Placental epithelial cell (primary cell): ENCODE data around the gene TSPOAP1. TPM values are rescaled to one million over a fixed set of nuclear protein-coding genes. Genes with fewer than 3 reads are reported as not detected.

ENCODE experiments used
- small RNA-seq: library from RNA; depleted of rRNA; stranded (forward); fragments of <200 nt; gene quantifications from one replicate; pipeline ENCODE3, GENCODE V24; 2012
- total RNA-seq: library from RNA; depleted of rRNA; stranded (reverse); fragments of >200 nt; gene quantifications from 2 replicates; pipeline ENCODE4 v1.2.3, GENCODE V29; 2012

TSPOAP1 gene, protein sequence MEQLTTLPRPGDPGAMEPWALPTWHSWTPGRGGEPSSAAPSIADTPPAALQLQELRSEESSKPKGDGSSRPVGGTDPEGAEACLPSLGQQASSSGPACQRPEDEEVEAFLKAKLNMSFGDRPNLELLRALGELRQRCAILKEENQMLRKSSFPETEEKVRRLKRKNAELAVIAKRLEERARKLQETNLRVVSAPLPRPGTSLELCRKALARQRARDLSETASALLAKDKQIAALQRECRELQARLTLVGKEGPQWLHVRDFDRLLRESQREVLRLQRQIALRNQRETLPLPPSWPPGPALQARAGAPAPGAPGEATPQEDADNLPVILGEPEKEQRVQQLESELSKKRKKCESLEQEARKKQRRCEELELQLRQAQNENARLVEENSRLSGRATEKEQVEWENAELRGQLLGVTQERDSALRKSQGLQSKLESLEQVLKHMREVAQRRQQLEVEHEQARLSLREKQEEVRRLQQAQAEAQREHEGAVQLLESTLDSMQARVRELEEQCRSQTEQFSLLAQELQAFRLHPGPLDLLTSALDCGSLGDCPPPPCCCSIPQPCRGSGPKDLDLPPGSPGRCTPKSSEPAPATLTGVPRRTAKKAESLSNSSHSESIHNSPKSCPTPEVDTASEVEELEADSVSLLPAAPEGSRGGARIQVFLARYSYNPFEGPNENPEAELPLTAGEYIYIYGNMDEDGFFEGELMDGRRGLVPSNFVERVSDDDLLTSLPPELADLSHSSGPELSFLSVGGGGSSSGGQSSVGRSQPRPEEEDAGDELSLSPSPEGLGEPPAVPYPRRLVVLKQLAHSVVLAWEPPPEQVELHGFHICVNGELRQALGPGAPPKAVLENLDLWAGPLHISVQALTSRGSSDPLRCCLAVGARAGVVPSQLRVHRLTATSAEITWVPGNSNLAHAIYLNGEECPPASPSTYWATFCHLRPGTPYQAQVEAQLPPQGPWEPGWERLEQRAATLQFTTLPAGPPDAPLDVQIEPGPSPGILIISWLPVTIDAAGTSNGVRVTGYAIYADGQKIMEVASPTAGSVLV (N-terminal part only)
- total RNA-seq = 0.43 and 15.3 TPM in 2 replicates

DNA sequence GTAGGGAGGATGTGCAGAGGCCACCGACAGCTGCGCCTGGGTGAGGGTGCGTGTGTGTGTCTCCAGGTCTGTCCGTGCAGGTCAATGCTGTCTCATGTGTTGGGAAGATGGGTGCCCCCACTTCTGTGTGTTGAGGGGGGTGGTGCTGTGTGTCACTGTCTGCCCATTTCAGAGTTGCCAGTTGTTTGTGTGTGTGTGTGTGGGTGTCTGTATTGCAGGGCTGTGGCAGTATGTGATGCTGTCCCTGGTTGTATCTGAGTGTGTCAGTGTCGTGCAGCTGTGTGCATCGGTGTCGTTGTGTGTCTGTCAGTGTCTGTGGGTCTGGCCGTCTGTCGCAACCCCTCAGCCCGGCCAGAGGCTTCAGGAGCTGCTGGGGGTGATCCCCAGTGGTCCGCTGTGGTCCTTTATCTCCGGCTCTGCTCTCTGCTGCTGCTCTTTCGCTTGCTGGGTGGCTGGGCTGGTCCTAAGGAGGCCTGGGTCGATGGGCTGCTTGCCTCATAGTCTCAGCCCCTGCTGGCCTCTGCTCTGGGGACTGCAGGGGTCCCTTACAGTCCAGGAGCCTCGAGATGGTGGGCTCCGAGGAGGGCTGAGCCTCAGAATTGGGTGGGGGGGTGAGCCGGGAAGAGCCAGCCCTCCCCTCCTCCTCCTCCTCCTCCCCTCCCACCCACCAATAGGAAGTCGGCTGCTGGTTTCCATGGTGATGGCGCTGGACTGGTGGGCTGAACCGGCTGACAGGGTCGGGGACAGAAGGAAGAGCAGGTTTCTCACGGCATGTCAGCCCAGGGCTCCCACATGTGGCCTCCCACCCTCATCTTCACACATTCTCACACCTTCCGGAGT, at the start of gene TSPOAP1:
Gene TSPOAP1 (minus strand): TSS at position 601 of the 840 bp plus-strand sequence. CDS start 875 bp downstream, outside the sequence.

GRCh38 chr17:58351831-58352595, 23.4 kb upstream of the TSPOAP1 start, which contains the start of gene SUPT4H1:
SUPT4H1 (minus strand) TSS chr17:58352201; CDS start chr17:58352135, 66 bp downstream.

GRCh38 chr17:58280480-58281217, 47.9 kb downstream of the TSPOAP1 start, which contains the start of gene MPO:
MPO (minus strand) TSS chr17:58280935; CDS start chr17:58280758, 177 bp downstream.

Small RNAs within 50 kb of the gene (small RNA-seq; reads per million reads assigned to genes)
- not detected for gene MIR4736

Other genes starting within 250 kb of the TSPOAP1 start
- 12.4 and 15.3 TPM in 2 replicates for gene DYNLL2, start 245.4 kb downstream of the TSPOAP1 start, total RNA-seq
- gene OR4D1, start 180.4 kb downstream of the TSPOAP1 start, total RNA-seq = not detected in 2 replicates
- gene OR4D2, start 161.8 kb downstream of the TSPOAP1 start, total RNA-seq = not detected in 2 replicates
- not detected in 2 replicates for gene EPX, start 136.1 kb downstream of the TSPOAP1 start, total RNA-seq
- gene MKS1, start 109.5 kb downstream of the TSPOAP1 start, total RNA-seq = 13.4 and 18.8 TPM in 2 replicates
- not detected in 2 replicates for gene LPO, start 90.2 kb downstream of the TSPOAP1 start, total RNA-seq
- gene MPO, start 47.9 kb downstream of the TSPOAP1 start, total RNA-seq = under 0.01 TPM in 1 of 2 replicates, not detected in the other
- gene SUPT4H1, start 23.4 kb upstream of the TSPOAP1 start, total RNA-seq = 40.0 and 51.4 TPM in 2 replicates
- 0.22 and 2.0 TPM in 2 replicates for gene RNF43, start 88.7 kb upstream of the TSPOAP1 start, total RNA-seq
- under 0.01 and 0.11 TPM in 2 replicates for gene HSF5, start 159.6 kb upstream of the TSPOAP1 start, total RNA-seq
- gene MTMR4, start 185.8 kb upstream of the TSPOAP1 start, total RNA-seq = 45.5 and 126 TPM in 2 replicates